Spleen (tissue), 7 donors: Measurements from ENCODE around the gene KRT38.

ENCODE experiments used
- CTCF ChIP-seq, 11 experiments: fragments of 200-600 bp in 7 of 11; fragments of 450-650 bp in 4 of 11; sonication (generic) in 4 of 11; IDR thresholded peaks in 8 of 11; conservative IDR thresholded peaks in 3 of 11; 1 replicate in 7 of 11; 2 replicates in 4 of 11; pipeline versions ENCODE4 v1.4.0 to v1.8.0; 2016 to 2021; ENCODE audit warnings: antibody characterized with exemption in 11 of 11, inconsistent platforms in 4 of 11, mild to moderate bottlenecking in 1 of 11
- POLR2A ChIP-seq, 3 donors: fragments of 450-650 bp; IDR thresholded peaks; one replicate each; pipeline ENCODE4 v1.5.1; 2017; ENCODE audit warnings: antibody characterized with exemption in 3 of 3, mild to moderate bottlenecking in 1 of 3
- donor health status: DM: no; HTN: no; CAD: no; lungs with moderate emphysema.
- donor health status: DM: no; HTN: no; CAD: no.
- donor health status: DM: no; HTN: no; CAD: no.

GRCh38 chr17:41476866-41477815 lies 36.4 kb upstream of the KRT38 start:
- TF ChIP-seq CTCF (IDR thresholded peaks at IDR 0.05 in 8 of 11, conservative IDR thresholded peaks at IDR 0.05 in 3 of 11) (no peak), POLR2A (IDR thresholded peaks at IDR 0.05) (no peak)
